Epithelial cell of esophagus (primary cell): Measurements from ENCODE around the gene MAD1L1.

Experiments
- DNase-seq: peaks from one replicate; pipeline ENCODE4 v3.0.0; 2010; ENCODE audit warnings: low read depth
- H3K4me3 ChIP-seq: 2 replicates; pipeline ENCODE4 v1.5.1; 2011; ENCODE audit warnings: mild to moderate bottlenecking, low read length, control low read depth
- TF ChIP-seq, protein P1 (sequence below): IDR thresholded peaks from 2 replicates; pipeline ENCODE4 v1.5.1; 2011; ENCODE audit warnings: low read depth, mild to moderate bottlenecking, low read length, control low read depth, inconsistent platforms; ENCODE audit not compliant: insufficient read depth; ENCODE audit errors: missing control alignments

MAD1L1 gene

DNA sequence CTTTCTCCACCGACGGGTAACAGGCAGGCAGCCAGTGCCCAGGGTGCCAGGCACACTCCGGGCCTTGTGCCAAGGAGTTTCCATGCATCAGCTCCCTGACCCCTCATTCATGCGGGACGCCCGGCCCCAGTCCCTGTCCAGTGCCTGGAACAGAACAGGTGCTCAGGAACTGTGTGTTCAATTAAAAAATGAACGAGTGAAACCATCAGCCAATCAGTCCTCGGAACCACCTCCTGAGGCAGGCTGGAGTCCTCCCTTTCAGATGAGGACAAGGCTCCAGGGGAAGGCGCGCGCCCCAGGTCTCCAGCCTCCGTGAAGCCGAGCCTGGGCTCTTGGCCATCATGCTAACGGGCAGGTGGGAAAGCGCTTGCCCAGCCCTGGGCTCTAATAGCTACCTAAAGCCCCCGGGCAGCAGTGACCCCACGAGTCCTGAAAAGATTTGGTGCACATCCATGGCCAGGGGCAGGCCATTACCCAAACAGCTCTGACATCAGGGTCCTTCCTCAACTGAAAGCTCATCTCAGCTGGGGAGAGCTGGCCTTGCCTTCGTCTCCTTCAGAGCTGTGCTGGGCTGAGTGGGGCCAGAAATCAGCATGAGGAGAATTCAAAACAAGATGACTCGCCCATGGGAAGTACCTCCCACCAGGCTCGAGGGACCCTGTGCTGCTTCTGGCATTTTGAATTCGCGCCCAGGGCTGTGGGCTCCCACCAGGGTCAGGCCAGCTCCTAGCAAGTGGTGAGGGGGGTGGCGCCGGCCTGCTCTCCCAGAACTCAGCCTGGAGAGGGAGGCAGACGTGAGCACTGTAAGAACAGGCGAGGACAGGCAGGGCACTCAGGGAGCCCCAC is 200.5 kb downstream of the MAD1L1 start:
- no peak overlapping the region for H3K4me3 ChIP-seq
- DNase-seq, result no peak
- TF ChIP-seq, protein P1, sequence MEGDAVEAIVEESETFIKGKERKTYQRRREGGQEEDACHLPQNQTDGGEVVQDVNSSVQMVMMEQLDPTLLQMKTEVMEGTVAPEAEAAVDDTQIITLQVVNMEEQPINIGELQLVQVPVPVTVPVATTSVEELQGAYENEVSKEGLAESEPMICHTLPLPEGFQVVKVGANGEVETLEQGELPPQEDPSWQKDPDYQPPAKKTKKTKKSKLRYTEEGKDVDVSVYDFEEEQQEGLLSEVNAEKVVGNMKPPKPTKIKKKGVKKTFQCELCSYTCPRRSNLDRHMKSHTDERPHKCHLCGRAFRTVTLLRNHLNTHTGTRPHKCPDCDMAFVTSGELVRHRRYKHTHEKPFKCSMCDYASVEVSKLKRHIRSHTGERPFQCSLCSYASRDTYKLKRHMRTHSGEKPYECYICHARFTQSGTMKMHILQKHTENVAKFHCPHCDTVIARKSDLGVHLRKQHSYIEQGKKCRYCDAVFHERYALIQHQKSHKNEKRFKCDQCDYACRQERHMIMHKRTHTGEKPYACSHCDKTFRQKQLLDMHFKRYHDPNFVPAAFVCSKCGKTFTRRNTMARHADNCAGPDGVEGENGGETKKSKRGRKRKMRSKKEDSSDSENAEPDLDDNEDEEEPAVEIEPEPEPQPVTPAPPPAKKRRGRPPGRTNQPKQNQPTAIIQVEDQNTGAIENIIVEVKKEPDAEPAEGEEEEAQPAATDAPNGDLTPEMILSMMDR, result no peak

DNA sequence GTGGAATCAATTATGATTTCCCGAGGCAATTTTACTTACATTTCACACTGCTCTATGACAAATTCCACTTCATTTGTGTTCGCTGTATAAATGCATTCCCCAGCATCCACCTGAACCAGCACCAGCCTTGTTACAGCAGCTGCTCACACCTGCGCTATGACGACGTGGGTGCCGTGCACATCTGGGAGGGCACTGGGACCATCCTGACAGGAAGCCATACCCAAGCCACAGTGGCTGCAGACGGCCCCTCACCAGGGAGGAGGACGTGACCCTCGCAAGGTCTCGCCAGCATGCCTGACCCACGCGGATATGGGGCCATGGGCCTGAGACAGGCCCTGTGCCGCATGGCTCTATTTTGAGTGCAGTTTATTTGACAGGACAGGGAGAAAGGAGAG is 201.3 kb downstream of the MAD1L1 start:
- DNase-seq, result no peak

DNA sequence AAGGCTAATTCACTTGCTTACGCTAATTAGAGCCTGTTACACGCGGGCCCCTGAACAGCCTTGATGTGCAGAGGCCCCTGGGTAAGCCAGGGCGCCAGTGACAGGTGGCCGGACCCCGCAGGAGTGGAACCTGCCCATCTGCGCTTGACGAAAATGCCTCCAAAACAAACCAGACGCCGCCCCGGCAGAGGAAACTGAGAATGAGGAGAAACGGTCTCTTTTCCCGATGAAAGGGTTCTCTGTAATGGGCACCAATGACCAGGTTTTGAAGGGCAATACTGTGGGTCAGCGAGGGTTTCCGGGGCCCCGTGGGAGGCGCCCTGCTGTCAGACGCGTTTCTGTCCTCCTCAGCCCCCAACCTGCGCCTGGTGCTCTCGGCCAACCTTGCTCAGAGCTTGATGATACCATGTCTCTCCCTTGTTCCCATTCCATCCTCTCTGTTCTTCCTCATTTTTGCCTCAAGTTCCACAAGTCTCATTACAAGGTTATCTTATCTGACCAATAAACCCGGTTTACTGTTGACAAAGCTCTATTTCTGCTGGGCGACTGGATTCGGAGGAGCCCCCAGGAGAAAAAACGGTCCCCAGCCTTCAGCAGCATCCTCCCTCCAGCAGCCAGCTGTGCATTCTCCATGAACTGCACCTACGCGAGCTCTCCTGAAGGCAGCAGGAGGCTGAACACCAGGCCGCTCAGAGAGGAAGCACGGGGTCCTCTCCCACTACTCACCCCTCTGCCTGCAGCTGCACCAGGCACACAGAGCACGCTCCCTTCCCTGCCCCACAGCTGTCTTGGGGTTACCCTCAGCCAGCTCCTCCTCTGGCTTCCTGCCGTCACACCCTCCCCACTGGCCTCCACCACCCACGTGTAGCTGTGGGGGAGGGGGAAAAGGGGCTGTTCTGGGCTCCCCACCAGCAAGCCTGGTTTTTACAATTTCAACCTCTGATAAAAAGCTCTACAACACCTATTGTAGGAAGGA is 202.0 kb downstream of the MAD1L1 start:
- TF ChIP-seq, protein P1, result no peak
- no peak overlapping the region for H3K4me3 ChIP-seq
- DNase-seq, result no peak

More for the DNA sequence above, 201.3 kb downstream of the MAD1L1 start:
- TF ChIP-seq, protein P1, result no peak
- H3K4me3 ChIP-seq, result no peak overlapping the region

GRCh38 chr7:2029936-2030335 is 202.8 kb downstream of the MAD1L1 start:
- TF ChIP-seq, protein P1, result no peak
- DNase-seq, result no peak

DNA sequence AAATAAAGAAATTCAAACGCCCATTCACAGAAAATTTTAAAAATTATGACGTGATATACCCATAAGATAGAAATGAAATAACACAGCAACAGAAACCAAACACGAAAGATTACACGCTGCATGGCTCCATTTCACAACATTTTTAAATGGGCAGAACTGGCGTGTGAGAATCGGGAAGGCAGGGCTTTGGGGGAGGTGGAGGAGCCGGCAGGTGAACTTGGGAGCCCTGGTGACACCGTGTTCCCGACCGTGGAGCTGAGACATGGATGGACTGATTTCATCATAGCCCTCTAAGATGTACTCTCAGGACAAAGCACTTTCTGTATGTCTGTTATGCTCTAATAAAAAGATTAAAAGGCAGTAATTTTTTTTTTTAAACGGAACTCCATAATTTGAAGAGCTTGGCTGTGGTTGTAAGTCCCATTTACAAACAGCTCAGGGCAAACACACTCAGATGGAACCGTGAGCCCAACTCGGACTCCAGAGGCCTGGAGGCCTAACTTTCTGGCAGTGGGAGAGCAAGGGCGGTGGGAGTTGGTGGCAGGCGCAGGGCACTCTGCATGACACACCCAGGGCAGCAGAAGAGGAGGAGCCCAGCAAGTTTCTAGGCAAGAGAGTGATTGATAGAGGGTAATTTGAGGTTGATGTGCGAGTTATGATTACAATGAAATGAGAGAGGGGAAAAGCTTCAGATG is 203.4 kb downstream of the MAD1L1 start:
- no peak overlapping the region for H3K4me3 ChIP-seq
- no peak for DNase-seq
- TF ChIP-seq, protein P1, result no peak

More at GRCh38 chr7:2029936-2030335, 202.8 kb downstream of the MAD1L1 start:
- no peak overlapping the region for H3K4me3 ChIP-seq

DNA sequence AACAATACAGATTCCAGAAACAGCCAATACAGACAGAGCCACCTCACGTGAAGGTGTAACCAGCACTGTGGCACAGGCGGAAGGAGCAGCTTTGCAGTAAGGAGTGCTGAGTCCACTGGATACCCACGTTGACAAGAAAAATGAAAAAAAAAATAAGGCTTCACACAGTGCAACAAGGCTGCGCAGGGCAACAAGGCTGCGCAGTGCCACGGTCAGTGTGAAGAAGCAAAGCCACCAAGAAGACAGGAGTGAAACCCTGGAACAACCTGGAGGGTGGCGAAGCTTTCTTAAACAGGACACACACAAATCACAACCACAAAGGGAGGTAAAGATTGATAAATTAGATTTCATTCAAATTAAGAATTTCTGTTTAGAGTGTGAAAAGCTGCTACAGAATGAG is 204.0 kb downstream of the MAD1L1 start:
- TF ChIP-seq, protein P1, result no peak
- DNase-seq, result no peak
- no peak overlapping the region for H3K4me3 ChIP-seq
